Measurements from ENCODE around the gene MPHOSPH9. TPM values are rescaled to one million over a fixed set of nuclear protein-coding genes. Genes with fewer than 3 reads are reported as not detected.

The MPHOSPH9 gene
- total RNA-seq, 1 donor = 93.6 TPM

DNA sequence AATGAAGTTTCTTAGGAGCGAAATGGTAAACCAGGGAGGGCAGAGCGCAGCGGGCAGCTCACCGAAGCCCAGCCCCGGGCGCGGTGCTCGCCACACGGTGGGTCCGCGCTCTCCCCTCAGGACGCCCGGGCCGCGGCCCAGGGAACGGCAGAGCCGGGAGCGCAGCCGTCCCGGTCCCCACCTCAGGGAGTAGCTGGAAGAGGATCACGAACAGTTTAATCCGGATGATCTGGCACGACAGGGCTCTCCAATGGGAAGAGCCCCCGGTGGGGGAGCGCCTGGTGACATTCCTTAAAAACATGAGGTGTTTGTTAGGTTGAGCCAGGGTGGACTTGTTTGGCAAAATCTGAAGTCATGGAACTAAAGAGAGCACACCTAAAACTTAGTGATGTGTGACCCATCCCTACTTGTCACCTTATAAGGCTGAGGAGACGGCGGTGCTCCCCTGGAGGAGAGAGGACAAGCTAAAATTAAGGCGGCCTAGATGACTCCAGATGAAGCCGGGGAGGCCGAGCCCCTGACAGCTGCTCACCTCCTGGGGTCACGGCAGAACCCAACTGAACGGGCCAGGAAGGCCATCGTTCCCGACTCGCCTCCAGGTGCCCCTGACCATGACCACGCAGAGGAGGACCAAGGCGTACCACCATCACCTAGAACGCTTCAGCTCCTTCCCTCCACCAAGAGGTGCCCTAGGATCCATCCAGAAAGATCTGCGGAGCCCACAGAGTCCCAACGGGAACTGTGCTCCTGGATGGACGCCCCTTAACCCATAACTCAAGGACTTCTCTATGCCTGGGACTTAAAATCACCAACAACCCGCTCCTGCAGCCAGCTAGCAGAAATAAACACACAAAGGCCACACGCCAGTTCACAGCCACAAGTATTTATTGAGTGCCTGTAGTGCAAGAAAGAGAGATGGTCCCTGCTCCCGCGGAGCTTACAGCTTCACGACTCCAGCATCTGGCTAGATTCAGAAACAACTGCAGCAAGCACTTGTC is 81.2 kb downstream of the MPHOSPH9 start:
- Histone ChIP-seq H3K9me3 (ENCODE audit: low read depth, low read length) (no peaks in the 10 kb centered on the region), H3K4me1 (ENCODE audit: insufficient read depth, low read length) (peaks cover 28% of the 10 kb centered on the region), H3K4me3 (ENCODE audit: low read length) (peak overlapping the region; percentile 52), H3K27me3 (ENCODE audit: insufficient read depth, low read length) (peaks cover 9% of the 10 kb centered on the region)

- H3K9me3 ChIP-seq (ENCODE audit: low read depth, low read length) = no peaks in the 10 kb centered on the region
- peaks cover 9% of the 10 kb centered on the region for H3K27me3 ChIP-seq (ENCODE audit: insufficient read depth, low read length)
- peaks cover 28% of the 10 kb centered on the region for H3K4me1 ChIP-seq (ENCODE audit: insufficient read depth, low read length)
- peak within 1 kb of the TSS; percentile 52 for H3K4me3 ChIP-seq (ENCODE audit: low read length)
Observed at GRCh38 chr12:123150744-123151456, 82.0 kb downstream of the MPHOSPH9 start, which contains the start of gene PITPNM2. PITPNM2 (minus strand) TSS chr12:123151090; CDS start chr12:123034590, 116,500 bp downstream.

- Histone ChIP-seq H3K9me3 (ENCODE audit: low read depth, low read length) (no peaks in the 10 kb centered on the region), H3K4me3 (ENCODE audit: low read length) (peak overlapping the region; percentile 36), H3K4me1 (ENCODE audit: insufficient read depth, low read length) (peaks cover 28% of the 10 kb centered on the region)
Observed at GRCh38 chr12:123150275-123150743, 82.6 kb downstream of the MPHOSPH9 start.

GRCh38 chr12:123149501-123150274 is 83.3 kb downstream of the MPHOSPH9 start:
- peaks cover 9% of the 10 kb centered on the region for H3K27me3 ChIP-seq (ENCODE audit: insufficient read depth, low read length)
- H3K4me1 ChIP-seq (ENCODE audit: insufficient read depth, low read length) = peaks cover 28% of the 10 kb centered on the region
- H3K9me3 ChIP-seq (ENCODE audit: low read depth, low read length) = no peaks in the 10 kb centered on the region
- H3K4me3 ChIP-seq (ENCODE audit: low read length) = peak overlapping the region; percentile 36

More at GRCh38 chr12:123150275-123150743, 82.6 kb downstream of the MPHOSPH9 start:
- H3K27me3 ChIP-seq (ENCODE audit: insufficient read depth, low read length) = peaks cover 9% of the 10 kb centered on the region

DNA sequence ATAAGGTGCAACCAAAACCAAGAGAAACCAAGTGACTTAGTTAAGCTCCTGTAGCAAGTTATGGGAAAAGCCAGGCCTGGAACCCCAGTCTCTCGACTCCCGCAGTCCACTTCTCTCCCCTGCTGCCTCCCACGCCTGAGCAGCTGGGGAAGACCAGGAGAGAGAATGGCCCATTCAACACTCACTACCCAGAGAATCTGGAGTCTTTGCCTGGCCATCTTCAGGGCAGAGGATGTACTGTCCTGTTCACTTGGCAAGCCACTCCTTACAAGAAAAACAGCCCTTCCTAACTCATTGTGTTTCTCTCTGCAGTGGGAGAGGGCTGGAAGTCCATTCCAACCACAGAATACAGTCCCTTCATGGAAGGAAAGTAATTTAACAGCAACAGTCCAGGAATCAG is 83.9 kb downstream of the MPHOSPH9 start:
- H3K4me3 ChIP-seq (ENCODE audit: low read length) = no peak overlapping the region
- peaks cover 28% of the 10 kb centered on the region for H3K4me1 ChIP-seq (ENCODE audit: insufficient read depth, low read length)
- H3K27me3 ChIP-seq (ENCODE audit: insufficient read depth, low read length) = peaks cover 9% of the 10 kb centered on the region
- no peaks in the 10 kb centered on the region for H3K9me3 ChIP-seq (ENCODE audit: low read depth, low read length)

- Histone ChIP-seq H3K4me1 (ENCODE audit: insufficient read depth, low read length) (peaks cover 30% of the 10 kb centered on the region), H3K4me3 (ENCODE audit: low read length) (no peak overlapping the region), H3K9me3 (ENCODE audit: low read depth, low read length) (no peaks in the 10 kb centered on the region), H3K27me3 (ENCODE audit: insufficient read depth, low read length) (peaks cover 9% of the 10 kb centered on the region)
Observed at GRCh38 chr12:123148655-123149054, 84.3 kb downstream of the MPHOSPH9 start.

DNA sequence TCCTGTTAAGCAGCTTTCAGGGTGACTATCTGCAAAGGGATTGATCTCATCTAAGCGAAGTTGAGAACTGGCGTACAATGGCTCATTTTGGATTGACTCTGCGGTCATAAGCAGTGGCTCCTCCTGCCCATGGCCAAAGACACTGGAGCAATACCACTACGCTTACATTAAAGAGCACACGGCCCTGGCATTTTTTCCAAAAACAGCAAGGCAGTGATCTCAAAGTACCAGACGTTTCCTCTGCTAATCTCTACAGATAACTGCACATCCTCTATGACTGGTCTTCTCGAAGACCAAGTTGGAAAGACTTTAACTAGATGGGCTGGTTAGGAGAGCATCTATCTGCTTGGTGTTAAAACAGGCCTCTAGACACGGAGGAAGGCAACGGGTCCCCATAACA is 84.7 kb downstream of the MPHOSPH9 start:
- H3K4me1 ChIP-seq (ENCODE audit: insufficient read depth, low read length) = peaks cover 34% of the 10 kb centered on the region
- H3K4me3 ChIP-seq (ENCODE audit: low read length) = no peak overlapping the region
- no peaks in the 10 kb centered on the region for H3K9me3 ChIP-seq (ENCODE audit: low read depth, low read length)
- peaks cover 9% of the 10 kb centered on the region for H3K27me3 ChIP-seq (ENCODE audit: insufficient read depth, low read length)

GRCh38 chr12:123145211-123145610 is 87.7 kb downstream of the MPHOSPH9 start:
- Histone ChIP-seq H3K4me1 (ENCODE audit: insufficient read depth, low read length) (peaks cover 32% of the 10 kb centered on the region), H3K4me3 (ENCODE audit: low read length) (no peak overlapping the region), H3K27me3 (ENCODE audit: insufficient read depth, low read length) (peaks cover 9% of the 10 kb centered on the region), H3K9me3 (ENCODE audit: low read depth, low read length) (no peaks in the 10 kb centered on the region)

DNA sequence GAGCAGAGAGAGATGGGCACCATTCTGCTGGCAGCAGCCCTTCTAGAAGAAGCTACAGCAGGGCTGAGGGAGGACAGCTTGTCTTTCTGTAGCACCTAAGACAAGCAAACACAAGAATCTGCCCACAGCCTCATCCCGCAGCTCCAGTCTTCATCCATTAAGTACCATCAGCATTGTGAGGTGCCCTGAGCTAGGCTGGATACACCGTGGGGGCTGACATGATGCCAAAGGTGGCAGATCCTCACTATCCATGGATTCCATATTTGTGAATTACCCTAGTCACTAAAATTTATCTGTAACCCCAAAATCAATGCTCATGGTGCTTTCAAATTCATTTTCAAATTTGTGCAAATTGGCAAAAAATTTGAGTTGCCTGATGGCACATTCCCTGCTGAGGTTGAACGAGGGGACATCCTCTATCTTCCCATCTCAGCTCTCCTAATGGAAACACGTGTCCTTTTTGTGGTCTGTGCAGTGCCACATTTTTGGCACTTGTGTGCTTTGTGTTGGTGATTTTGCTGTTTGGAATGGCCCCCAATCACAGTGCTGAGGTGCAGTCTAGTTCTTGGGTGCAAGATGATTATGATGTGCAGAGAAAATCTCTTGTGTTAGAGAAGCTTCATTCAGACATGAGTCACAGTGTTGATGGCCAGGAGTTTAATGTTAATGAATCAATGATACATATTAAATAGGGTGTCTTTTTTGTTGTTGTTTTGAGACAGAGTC is 89.0 kb downstream of the MPHOSPH9 start:
- no peak overlapping the region for H3K4me3 ChIP-seq (ENCODE audit: low read length)
- peaks cover 22% of the 10 kb centered on the region for H3K4me1 ChIP-seq (ENCODE audit: insufficient read depth, low read length)
- H3K27me3 ChIP-seq (ENCODE audit: insufficient read depth, low read length) = no peaks in the 10 kb centered on the region
- no peaks in the 10 kb centered on the region for H3K9me3 ChIP-seq (ENCODE audit: low read depth, low read length)

GRCh38 chr12:123142921-123143735 is 89.8 kb downstream of the MPHOSPH9 start:
- H3K27me3 ChIP-seq (ENCODE audit: insufficient read depth, low read length) = no peaks in the 10 kb centered on the region
- no peak overlapping the region for H3K4me3 ChIP-seq (ENCODE audit: low read length)
- H3K9me3 ChIP-seq (ENCODE audit: low read depth, low read length) = no peaks in the 10 kb centered on the region
- peaks cover 20% of the 10 kb centered on the region for H3K4me1 ChIP-seq (ENCODE audit: insufficient read depth, low read length)

DNA sequence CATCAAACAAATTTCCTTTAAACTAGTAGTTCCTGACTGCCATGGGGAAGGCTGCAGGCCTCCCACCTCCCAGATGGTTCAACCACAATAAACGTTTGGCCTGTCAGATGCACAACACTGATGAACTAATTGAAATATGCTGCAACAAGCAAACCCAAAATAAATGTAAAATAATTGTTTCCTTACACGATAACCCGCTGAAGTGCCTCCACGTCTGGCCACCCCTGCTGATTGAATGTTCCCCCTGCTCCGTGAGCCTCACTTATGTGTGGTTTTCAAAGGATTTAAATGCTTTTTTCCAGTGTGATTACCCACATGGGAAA is 90.5 kb downstream of the MPHOSPH9 start:
- Histone ChIP-seq H3K27me3 (ENCODE audit: insufficient read depth, low read length) (no peaks in the 10 kb centered on the region), H3K4me3 (ENCODE audit: low read length) (no peak overlapping the region), H3K9me3 (ENCODE audit: low read depth, low read length) (no peaks in the 10 kb centered on the region), H3K4me1 (ENCODE audit: insufficient read depth, low read length) (peaks cover 20% of the 10 kb centered on the region)

GRCh38 chr12:123141615-123142517 is 91.1 kb downstream of the MPHOSPH9 start:
- Histone ChIP-seq H3K4me1 (ENCODE audit: insufficient read depth, low read length) (peaks cover 20% of the 10 kb centered on the region), H3K9me3 (ENCODE audit: low read depth, low read length) (no peaks in the 10 kb centered on the region), H3K4me3 (ENCODE audit: low read length) (no peak overlapping the region), H3K27me3 (ENCODE audit: insufficient read depth, low read length) (no peaks in the 10 kb centered on the region)
